ENCODE results near the gene TCHP.
A peak's percentile ranks its signal among the peaks of the same experiment; 100 is the strongest.

The TCHP gene

DNA sequence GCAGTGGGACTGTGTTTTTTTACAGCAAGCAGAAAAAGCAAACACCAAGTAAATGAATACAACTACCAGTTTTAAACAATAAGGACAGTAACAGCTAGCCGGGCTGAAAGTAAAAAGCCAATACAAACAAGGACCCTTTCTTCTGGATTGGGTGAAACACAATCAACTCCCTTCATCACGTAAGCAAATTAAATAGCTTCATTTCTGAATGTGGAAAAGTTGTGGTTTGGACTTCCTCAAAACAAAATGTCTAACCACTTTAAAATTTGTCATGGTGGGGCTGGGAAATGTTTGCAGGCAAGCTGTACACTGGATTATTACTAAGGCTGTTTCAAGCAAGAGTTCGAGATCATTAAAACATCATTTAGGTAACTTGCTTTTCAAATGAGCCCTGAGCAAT is 47.4 kb downstream of the TCHP start:
- TF ChIP-seq, protein P1, sequence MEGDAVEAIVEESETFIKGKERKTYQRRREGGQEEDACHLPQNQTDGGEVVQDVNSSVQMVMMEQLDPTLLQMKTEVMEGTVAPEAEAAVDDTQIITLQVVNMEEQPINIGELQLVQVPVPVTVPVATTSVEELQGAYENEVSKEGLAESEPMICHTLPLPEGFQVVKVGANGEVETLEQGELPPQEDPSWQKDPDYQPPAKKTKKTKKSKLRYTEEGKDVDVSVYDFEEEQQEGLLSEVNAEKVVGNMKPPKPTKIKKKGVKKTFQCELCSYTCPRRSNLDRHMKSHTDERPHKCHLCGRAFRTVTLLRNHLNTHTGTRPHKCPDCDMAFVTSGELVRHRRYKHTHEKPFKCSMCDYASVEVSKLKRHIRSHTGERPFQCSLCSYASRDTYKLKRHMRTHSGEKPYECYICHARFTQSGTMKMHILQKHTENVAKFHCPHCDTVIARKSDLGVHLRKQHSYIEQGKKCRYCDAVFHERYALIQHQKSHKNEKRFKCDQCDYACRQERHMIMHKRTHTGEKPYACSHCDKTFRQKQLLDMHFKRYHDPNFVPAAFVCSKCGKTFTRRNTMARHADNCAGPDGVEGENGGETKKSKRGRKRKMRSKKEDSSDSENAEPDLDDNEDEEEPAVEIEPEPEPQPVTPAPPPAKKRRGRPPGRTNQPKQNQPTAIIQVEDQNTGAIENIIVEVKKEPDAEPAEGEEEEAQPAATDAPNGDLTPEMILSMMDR (IDR thresholded peaks at IDR 0.05; ENCODE audit: extremely low read depth, missing control alignments), result no peak
- DNase-seq (ENCODE audit: low spot score), result no peak

DNA sequence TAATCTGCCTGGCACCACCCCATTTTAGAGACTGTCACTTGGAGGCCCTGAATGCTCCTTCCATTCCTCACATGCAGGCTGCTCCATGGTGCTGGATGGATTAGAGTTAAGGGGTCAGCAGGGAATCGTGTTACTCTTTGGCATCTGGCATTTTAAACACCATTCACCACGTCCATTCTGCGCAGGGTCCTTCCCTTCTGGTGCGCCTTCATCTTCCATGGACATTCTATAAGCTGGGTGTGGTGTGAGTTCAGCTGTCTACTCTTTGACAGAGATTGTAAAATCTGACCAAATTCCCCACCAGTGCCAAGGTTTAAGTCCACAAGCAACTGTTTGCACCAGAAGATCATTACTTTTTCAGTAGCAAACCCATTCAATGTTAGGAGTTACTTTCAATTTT is 48.3 kb downstream of the TCHP start:
- no peak for DNase-seq (ENCODE audit: low spot score)
- TF ChIP-seq, protein P1 (IDR thresholded peaks at IDR 0.05; ENCODE audit: extremely low read depth, missing control alignments), result no peak

DNA sequence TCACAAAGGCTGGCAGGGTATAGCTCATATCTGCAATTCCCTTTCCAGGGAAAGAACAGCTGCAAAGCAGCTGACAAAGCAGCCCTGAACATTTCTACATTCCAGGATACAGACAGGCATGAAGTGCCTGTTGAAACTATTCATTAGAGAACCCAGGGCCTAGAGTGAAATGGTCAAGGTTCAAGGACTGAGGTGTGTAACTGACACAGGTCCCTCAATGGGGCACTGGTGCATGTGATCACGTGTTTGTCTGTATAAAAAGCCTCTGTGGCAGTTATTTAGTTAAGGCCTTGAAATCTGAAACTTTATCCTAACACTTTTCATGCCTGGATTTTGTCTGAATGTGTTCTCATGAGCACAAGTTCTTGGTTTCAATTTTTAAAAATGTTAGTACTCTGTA is 49.0 kb downstream of the TCHP start:
- TF ChIP-seq, protein P1 (IDR thresholded peaks at IDR 0.05; ENCODE audit: extremely low read depth, missing control alignments), result no peak
- no peak for DNase-seq (ENCODE audit: low spot score)

DNA sequence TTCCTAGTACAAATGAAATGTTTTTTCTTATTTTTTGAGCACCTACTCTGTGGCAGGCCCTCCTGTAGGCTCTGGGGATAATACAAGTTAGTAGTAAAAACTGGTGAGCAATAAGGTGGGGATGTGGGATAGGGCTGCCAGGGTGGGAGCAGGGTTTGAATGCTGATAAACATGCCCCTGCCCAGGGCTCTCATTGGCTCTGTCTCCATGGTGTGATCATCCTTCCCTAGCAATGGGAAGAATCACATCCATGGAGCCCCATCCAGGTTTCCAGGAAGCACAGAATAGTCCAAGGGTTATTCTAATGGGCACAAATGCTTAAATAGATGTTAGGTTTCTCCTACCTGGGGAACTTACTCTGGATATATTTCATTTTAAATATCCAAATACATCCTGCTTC is 50.6 kb downstream of the TCHP start:
- TF ChIP-seq, protein P1 (IDR thresholded peaks at IDR 0.05; ENCODE audit: extremely low read depth, missing control alignments), result no peak
- DNase-seq (ENCODE audit: low spot score), result no peak

DNA sequence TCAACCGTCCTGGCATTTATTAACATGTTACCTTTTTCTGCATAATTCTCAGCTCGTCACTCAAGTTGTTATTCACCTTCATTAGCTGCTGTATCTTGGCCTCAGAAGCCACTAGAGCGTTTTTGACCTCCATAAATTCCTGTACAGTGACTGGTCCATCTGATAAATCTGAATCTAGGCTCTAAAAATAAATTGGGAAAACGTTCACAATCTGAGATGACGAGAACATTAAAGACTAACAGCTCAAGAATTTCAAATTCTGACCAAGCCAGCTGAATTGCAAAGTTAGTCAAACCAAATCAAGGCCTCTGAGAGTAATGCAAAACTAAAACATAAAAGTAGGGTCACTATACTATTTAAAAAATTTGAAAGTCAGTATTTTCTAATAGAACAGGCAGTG is 51.1 kb downstream of the TCHP start:
- no peak for DNase-seq (ENCODE audit: low spot score)
- TF ChIP-seq, protein P1 (IDR thresholded peaks at IDR 0.05; ENCODE audit: extremely low read depth, missing control alignments), result no peak

GRCh38 chr12:109951751-109952150 is 51.7 kb downstream of the TCHP start:
- TF ChIP-seq, protein P1 (IDR thresholded peaks at IDR 0.05; ENCODE audit: extremely low read depth, missing control alignments), result no peak
- no peak for DNase-seq (ENCODE audit: low spot score)

GRCh38 chr12:109952160-109952858 is 52.2 kb downstream of the TCHP start:
- peak; percentile 24 for DNase-seq (ENCODE audit: low spot score)
- TF ChIP-seq, protein P1 (IDR thresholded peaks at IDR 0.05; ENCODE audit: extremely low read depth, missing control alignments), result no peak

All from GM20000 (cell line).